Measurements from ENCODE around the gene RECQL5.

GRCh38 chr17:75617675-75618074, 49.3 kb downstream of the RECQL5 start:
- no peak for TF ChIP-seq CTCF (IDR thresholded peaks at IDR 0.05)
- no peak for TF ChIP-seq POLR2A (IDR thresholded peaks at IDR 0.05)
- no peak for TF ChIP-seq EP300 (IDR thresholded peaks at IDR 0.05)

All from tibial nerve (tissue), 4 donors.